Body of pancreas (tissue), 4 donors: ENCODE data around the gene TRIM37.

Experiments
- CTCF ChIP-seq, 7 experiments: fragments of 450-650 bp in 4 of 7; fragments of 200-600 bp in 3 of 7; sonication (generic) in 3 of 7; IDR thresholded peaks; one replicate each; pipeline ENCODE4 v1.5.1; 2016 to 2019; ENCODE audit warnings: antibody characterized with exemption in 7 of 7
- POLR2A ChIP-seq, 3 donors: fragments of 450-650 bp; IDR thresholded peaks; one replicate each; pipeline ENCODE4 v1.6.1; 2016; ENCODE audit warnings: antibody characterized with exemption in 3 of 3, mild to moderate bottlenecking in 2 of 3

DNA sequence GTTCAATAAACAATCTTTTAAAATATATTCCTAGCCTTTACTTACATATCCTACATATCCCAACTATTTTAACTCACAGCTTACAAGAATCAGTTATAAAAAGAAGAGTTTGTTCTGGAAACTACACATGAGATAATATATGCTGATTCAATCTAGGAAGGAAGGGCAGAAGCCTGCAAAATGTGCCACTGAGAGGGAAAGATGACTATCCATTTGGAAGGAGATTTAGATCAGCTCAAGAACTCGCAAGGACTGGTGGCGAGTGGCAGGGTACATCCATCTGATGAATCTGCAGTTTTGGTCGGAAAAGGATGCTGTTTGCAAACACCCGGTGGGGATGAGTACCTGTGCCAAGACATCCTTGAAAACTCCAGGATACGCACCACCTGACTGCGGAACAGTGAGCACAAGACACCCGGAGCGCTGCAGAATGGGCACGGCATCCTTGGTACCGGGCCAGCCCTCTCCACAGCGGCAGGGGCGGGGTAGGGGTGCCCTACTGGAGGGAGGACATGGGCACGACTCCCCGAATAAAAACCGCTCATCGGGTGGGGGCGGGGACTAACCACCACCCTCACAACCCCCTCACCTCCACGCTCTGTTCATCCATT lies 723 bp downstream of the TRIM37 start:
- no peak for TF ChIP-seq CTCF (IDR thresholded peaks at IDR 0.05)
- no peak for TF ChIP-seq POLR2A (IDR thresholded peaks at IDR 0.05)
